AG08396 (cell line): Measurements from ENCODE around the gene DCDC1.

Experiments used
- DNase-seq: peaks from one replicate; pipeline ENCODE4 v3.0.0; 2012; ENCODE audit warnings: low spot score, mixed read lengths

DCDC1 gene

GRCh38 chr11:30832831-30833230, 536.7 kb downstream of the DCDC1 start:
- DNase-seq = no peak

DNA sequence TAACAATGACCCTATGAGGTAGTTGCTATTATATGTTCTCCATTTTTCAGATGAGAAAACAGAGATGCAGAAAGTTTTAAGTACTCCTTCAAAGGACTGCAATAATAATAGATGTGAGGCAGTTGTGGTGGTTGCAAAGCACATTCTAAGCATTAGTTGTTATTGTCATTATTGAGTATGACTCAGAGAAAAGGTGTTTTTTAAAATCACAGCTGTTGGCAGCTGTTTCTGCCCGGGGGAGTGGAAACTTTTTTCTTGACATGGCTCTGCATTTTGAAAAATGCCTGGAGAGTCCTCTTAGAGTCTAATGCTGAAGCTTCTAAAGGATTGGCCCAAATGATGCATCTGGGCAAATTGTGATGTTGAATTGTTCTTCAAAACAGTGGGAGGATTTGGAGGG, 538.9 kb downstream of the DCDC1 start:
- no peak for DNase-seq

- no peak for DNase-seq
Observed at GRCh38 chr11:30826911-30827310, 542.6 kb downstream of the DCDC1 start.

GRCh38 chr11:30825723-30826122, 543.8 kb downstream of the DCDC1 start:
- no peak for DNase-seq

DNA sequence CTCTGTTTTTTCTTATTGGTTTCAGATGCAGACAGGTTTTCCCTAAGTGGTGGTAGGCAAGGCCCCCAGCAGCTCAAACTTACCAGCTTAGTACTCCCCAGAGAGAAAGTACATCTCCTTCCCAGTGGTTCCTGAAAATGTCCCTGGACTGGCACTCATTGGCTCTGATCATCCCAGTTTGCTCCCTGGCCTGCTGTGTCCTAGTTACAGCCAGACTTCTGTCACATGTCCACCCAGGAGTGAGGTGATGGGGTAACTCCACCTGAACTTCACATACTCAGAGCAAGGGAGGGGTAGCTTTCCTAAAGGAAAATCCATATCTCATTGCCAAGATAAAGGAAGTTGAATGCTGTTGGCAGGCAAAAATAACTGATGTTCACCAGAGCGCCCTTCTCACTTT, 546.4 kb downstream of the DCDC1 start:
- no peak for DNase-seq

DNA sequence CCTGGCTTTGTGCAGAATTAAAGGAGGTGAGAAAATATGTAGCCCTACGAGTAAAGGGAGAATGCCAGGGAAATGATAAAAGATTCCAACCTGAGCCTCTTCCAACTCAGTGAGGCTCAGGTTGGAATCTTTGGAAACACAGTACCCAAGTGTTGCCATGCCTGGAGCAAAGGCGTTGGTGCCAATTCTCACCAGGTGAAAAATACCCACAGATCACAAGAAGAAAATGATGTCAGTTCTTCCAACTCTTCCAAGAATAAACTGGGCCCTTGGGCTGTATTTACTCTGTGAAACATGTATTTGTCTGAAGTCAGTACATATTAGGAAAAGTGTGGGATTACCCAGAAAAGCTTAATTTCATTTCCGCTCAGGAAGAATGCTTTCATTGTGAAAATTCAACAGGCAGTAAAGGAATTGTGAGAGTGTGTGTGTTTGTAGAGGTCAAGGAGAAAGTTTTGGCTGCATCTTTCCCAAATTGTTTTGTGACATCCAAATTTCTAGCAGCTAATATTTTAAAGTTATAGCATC, 548.0 kb downstream of the DCDC1 start:
- DNase-seq = no peak

DNA sequence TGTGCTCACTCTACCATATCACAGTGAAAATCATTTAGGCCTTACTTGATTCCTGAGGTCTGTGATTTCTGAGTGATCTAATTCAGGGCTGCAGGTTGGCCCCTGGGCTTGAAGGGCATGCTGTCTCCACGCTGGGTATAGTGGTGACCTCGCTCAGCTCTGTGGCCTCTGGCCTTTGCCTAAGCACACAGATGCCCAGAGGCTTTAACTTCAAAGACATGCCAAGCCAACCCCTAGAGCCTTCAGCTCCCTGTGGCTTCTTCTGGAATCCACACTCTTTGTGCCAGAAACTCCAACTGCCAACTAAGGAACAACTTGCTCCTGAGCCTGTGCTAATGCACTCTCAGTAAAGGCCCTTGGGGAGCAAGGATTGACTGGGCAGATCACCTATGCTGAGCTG, 550.8 kb downstream of the DCDC1 start:
- DNase-seq = no peak

- no peak for DNase-seq
Observed at GRCh38 chr11:30816959-30817880, 552.3 kb downstream of the DCDC1 start.

GRCh38 chr11:30815619-30816018, 553.9 kb downstream of the DCDC1 start:
- DNase-seq = no peak

DNA sequence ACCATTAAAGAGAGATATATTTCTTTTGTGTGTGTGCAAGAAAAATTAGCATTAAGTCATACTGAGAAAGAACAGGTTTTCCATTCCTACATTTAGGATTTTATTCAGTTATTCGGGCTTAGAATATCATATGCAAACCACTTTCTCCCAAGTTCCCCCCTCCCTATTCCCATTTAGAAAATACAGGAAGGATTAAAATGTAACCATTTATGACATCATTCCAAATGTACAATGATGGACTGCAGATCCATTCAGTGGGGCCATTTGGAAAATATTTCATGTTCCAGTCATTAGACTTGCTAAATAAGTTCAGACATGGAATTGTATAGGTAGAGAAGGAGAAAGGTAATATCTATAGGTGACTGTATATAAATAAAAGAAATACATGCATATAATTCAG, 554.8 kb downstream of the DCDC1 start:
- no peak for DNase-seq
